NCI-H146 treated with DMSO at 0.1 percent for 48 hours (cell line): Measurements from ENCODE around the gene TFF3.

Experiments used
- DNase-seq: peaks from one replicate; lab custom pipeline; 2025; ENCODE audit not compliant: unreplicated experiment; lab: John Stamatoyannopoulos, UW

TFF3 gene

DNA sequence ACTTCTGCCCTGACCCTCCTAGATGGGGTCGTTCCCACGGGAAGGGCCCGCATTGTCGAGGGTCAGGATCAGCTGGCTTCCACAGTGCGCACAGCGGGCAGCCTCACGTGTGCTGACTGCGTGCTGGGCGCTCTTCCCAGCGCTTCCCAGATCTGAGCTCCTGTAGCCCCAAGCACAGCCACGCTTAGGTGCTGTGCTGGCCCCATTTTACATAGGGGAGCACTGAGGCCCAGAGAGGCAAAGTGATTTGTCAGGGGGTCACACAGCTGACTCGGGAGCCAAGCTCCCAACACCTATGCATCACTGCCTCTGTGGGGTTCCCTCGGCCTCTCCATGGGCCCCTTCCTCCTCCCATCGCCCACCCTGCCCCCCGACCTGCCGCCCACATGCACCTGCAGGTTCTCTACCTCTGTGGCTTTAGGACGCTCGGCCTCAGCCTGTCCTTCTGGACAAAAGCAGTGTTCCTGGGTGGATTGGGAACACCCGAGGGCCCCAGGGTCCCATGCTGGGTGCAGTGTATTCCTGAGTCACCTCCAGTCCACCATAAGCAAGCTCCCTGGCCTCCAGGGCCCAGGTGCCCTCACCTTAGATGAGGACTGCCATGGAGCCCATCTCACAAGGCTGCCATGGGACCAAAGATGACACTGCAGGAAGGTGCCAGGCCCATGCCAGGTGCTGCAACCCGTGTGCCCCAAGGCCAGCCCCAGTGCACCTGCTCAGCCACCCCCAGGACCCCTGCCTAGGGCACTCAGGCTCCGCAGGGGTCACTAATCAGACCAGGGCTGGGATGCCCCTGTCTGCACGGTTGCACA lies 23.3 kb downstream of the TFF3 start:
- DNase-seq: no peak

DNA sequence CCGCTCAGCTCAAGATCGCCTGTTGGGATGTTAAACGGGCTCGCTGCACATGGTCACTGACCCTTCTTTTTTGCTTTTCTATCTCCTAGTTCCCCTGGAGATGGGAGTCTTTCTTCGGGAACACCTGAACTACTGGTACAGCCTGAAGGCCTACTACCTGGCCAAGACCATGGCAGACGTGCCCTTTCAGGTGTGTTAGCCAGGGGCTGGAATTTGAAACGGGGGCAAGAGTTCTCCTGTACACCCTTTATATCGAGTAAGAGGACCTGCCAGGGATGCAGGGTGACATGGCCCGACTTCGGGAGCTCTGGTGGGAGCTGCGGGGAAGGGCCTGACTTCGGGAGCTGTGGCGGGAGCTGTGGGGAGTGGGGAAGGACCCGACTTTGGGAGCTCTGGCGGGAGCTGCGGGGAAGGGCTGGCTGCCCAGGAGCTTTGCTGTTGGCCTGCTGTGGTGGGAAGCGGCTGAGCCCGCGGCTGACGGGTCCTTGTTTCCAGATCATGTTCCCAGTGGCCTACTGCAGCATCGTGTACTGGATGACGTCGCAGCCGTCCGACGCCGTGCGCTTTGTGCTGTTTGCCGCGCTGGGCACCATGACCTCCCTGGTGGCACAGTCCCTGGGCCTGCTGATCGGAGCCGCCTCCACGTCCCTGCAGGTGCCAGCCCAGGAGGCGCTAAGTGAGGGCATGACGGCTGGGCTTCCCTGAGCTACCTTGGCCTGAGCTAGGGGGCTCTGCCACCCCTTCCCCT lies 24.0 kb downstream of the TFF3 start:
- no peak for DNase-seq

DNA sequence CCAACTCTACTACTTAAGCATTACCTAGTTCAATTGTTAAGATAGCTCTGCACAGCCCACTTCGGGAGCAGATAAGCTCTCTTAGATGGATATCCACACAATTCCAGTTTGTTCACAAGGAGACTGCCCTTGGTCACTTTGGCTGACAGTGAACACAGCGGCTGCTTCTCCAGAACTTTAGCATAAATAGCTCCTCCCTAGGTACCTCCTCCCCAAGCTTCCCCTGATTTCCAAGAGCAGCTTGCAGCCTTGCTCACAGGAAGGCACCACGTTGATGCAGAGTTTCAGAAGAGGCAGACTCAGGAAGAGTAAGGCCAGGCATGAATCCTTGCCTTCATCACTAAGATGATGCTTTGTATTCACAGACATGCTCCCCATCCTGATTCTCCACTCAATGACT lies 24.7 kb downstream of the TFF3 start:
- DNase-seq: no peak

DNA sequence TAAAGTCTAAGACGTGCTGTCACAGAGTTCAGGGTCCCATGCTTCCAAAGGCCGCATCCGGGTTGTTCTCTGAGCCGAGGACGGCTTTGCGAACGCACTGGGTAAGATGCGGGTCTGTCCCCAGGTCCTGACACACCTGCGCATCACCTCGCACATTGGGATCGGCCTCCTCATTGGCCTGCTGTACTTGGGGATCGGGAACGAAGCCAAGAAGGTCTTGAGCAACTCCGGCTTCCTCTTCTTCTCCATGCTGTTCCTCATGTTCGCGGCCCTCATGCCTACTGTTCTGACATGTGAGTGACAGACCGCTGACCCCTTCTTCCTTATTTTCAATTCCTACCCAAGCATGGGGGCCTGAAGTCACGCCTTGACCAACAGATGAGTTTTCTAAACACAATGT lies 25.3 kb downstream of the TFF3 start:
- DNase-seq: no peak

DNA sequence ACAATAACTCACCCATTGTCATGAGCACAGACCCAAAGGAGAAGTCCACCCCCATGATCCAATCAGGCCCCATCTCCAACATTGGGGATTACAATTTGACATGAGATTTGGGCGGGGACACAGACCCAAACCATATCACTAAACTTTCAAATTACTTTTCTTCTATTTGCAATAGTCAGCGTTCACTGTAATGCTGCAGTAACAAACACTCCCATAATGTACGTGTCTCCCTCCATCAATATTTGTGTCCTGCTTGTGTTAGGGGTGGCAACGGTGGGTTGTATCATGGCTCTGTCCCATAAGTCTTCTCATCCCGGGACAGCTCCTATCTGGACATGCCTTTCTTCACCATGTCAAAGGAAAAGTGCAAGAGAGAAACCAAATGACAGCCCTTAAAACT lies 26.2 kb downstream of the TFF3 start:
- no peak for DNase-seq

DNA sequence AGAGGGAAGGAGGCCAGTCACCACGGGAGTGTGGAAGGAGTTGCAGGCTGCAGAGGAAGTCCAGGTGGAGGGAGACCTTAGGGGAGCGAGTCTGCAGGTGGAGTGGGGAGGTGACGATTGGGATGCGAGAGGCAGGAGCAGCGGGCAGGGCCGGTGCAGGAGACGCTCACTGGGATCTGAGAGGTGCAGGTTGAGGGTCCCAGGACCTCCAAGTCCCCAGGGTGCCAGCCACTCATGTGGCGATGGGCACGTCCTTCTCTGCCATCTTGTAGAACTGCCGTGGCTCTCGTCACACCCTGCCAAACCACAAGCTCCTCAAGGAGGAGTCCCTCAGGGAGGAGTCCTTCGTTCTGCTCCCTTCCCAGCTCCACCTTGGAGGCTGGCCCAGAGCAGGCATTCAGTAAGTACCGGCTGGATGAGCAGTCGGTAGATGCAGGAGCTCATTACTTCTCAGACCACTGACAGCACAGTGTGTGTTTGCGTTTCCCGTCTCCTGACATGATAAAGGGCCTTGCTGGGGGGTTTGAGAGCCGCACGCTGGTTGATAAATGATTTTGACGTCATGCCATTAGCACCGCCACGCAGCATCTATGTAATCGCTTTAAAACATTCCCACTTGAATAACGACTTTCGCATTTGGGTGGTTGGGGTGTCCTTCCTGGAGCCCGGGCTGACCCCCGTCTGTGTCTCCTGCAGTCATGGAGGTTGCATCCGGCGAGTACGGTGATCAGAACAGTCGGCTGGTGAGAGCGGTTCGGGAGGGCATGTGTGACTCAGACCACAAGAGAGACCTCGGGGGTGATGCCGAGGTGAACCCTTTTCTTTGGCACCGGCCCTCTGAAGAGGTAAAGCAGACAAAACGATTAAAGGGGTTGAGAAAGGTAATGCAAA lies 27.8 kb downstream of the TFF3 start:
- no peak for DNase-seq

DNA sequence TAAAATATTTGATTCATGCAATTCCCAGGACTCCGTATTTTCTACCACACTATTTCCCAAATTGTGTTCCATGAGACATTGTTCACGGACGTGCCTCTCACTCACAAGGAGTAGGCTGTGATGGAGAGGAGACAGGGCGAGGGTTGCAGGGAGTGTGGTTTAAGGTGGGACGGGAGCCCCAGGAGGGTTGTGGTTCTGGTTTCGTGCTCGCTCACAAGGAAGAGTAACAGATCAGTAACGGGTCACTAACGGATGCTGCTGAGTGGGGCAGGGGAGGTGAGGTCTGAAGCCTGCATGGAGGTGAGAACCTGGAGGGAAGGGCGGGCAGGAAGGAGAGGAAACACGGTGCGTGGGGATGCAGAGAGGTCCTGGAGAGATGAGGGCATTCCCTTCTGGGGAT lies 28.8 kb downstream of the TFF3 start:
- no peak for DNase-seq

DNA sequence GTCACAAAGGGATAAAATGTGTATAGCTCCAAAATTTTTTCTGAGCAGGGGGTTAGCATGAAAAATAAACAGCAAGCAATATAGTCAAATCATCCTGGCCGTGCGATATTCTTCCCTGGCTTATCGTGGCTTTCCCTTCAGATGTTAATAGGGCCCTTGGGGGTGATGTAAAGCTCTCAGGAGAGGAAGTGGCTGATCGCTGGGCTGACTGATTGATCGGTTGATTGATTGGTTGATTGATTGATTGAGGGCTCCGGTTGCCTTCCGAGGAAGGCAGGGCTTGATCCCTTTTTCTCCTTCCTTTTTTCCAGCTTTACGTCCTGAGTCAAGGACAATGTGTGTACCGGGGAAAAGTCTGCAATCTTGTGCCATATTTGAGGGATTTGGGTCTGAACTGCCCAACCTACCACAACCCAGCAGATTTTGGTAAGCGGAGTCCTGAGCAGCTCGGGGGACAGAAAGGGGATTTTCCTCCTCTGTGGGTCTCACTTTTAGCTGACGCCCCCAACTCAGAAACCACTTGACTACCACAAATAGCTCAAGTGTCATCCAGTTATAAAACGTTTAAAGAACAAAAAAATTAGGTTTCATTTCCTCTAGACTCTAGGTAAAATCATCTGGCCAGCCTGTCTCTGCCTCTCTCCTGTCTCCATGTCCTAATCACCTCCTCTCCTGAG lies 29.5 kb downstream of the TFF3 start:
- DNase-seq: no peak

DNA sequence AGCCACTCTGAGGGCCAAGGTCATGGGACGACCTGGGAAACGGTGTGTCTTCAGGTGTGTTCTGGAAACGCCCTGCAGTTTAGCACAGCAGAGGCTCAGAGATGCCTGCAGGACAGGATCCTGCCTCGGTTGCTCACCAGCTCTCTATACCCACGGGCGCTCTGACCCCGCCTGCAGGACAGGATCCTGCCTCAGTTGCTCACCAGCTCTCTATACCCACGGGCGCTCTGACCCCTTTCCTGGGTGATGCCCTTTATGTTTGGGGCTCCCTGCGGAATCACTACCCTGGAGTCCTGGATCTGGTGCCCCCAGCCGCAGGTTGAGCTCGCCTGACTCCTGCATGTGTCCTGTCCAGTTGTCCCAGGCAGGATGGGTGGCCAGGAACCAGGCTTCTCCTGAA lies 32.5 kb downstream of the TFF3 start:
- no peak for DNase-seq

DNA sequence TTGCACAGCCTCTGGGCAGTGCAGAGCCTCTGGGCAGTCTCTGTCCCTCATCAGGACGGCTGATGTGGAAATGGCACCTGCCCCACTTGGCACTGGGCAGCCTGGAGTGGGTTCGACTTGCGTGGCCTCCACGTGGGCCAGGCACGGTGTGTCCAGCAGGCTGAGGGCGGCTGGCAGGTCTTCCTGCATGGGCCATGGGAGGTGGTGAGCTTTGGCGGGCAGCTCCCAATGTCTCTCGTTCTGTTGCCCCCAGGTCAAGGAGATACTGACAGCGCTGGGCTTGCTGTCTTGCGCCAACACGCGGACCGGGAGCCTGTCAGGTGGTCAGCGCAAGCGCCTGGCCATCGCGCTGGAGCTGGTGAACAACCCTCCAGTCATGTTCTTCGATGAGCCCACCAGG lies 33.2 kb downstream of the TFF3 start:
- DNase-seq: no peak

DNA sequence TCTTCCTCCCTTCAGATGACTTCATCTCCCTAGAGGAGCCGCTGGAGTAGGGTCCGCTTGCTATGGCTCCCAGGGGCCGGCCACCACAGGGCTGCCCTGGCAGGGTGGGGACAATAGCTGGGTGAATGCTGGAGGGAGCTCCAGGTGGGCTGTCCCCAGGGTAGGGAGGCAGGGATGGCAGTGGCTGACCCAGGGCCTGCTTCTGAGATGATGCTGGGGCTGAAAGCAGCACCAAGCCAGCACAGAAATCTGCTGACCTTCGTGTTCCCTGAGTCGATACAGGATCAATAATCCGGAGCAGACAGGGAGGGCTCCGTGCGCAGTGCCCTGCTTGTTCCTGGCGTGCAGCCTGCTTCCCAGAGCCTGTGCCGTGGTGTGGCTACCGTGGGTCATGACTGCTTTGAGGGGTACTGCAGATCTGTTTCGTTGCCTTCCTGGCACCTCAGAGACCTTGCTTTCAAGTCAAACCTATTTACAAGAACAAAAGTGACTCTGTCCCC lies 34.0 kb downstream of the TFF3 start:
- DNase-seq: no peak

DNA sequence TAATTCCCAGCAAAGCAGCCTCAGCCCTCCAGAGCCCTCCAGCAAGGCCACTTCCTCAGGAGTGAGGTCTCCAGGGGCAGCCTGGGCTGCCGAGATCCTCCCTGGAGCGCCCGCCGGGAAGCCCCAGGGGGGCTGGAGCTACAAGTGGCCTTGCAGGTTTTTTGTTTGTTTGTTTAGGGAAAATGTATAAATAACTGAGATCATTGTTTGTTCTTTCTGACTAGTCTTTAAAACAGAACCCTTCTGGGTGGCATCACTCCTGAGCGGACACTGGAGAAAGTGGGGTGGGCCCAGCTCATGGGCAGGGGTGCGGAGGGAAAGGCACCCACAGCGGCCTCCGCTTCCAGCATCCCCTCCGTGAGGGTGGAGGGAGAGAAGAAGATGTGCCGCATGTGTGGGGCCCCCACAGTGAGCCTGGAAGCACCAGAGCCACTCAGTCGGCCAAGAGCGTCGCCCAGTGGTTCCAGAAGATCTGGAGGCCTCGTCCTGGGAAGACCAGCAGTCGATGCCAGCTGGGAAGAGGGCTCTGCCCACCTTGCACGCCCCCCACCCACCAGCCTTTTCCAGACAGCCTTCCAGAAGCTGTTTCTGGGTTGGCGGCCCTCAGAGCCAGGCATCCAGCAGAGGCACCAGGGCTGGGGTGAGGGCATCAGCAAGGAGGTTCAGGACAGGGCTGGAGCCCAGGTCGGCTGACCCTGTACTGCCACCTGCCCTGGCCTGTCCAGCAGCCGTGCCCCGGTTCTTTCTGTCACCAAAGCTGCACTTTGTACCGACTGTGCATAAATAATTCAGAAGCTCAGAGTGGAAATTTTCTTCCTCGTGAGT lies 34.6 kb downstream of the TFF3 start:
- no peak for DNase-seq

DNA sequence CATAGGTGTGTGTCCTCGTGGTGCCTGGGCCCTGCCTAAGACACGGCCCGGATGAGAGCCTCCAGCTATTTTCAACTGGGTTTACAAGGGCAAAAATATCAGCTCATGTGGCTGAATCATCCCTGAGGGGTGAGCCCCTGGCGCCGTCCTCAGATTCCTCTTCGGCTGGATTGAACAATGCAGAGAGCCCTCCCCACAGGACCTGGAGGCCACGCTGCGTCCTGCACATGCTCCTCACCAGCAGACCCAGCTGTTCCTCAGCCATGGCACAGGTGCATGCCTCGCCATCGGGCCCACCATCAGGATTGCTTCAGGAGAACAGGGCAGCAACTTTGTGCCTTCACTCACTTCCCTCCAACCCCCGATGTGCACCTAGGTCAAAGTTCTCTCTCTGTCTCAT lies 35.3 kb downstream of the TFF3 start:
- no peak for DNase-seq

DNA sequence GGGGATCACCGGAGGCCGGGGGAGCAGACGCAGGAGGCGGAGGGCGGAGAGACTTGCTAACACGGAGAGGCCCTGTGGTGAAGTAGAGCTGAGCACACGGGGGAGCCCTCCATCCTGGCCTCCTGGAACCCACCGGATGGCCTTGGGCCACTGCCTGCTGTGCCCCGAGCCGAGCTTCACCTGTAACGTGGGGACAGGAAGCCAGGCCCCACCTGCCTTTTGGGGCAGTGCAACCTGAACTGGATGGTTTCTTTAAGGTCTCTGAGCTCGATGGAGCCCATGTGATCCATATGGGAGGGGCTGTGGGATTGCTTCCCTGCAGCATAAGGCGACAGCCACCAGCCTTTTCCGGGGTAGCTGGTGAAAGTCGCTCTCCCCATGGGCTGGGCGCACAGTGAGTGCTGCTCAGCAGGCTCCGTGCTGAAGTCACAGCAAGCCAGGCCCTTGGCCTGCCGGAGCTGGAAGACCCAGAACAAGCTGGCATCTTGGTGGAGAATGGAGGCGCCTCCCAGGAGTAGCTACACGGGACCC lies 35.8 kb downstream of the TFF3 start:
- no peak for DNase-seq

DNA sequence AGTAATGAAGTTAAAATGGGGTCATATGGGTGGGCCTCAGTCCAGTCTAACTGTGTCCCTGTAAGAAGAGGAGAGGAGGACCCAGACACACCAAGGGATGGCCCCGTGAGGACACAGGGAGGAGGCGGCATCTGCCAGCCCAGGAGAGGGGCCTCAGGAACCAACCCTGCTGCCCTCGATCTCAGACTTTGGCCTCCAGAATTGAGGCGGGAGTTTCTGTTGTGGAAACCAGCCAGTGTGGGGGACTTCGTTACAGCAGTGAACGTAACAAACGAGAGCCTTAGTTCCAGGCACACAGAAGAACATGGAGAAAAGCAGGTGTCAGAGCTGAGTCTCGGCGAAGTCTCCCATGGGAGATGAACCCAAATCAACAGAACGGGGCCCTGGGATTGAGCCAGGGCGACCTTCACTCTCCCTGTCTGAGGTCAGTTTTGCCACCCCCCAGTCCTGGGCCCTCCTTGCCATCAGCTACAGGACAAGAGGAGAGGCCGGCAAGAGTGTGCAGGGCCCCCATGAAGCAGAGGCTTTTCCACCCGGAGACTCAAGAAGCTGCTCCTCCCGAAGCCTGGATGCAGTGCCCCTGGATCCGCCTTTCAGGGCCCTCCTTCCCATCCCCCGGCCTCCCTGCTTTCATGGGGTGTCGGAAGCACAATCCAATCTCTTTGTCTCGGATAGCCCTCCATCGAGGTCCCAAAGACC lies 36.6 kb downstream of the TFF3 start:
- DNase-seq: no peak

DNA sequence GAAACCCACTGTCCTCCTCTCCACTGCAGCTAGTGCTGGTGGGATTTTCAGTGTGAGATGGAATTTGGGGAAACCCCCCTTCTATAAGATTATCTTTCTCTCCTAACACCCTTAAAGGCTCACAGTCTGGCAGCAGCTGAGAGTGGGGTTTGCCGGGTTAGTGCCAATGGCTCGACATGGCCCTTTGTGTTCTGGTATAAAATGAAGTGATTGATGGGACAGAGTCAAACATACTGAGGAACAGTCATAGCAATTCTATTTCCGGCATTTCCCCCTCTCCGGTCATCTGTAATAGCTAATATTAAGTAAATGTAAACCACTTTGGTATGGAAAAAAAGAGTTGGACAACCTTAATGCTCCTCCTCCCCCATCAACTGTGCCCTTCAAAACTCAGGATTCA lies 37.6 kb downstream of the TFF3 start:
- DNase-seq: no peak

DNA sequence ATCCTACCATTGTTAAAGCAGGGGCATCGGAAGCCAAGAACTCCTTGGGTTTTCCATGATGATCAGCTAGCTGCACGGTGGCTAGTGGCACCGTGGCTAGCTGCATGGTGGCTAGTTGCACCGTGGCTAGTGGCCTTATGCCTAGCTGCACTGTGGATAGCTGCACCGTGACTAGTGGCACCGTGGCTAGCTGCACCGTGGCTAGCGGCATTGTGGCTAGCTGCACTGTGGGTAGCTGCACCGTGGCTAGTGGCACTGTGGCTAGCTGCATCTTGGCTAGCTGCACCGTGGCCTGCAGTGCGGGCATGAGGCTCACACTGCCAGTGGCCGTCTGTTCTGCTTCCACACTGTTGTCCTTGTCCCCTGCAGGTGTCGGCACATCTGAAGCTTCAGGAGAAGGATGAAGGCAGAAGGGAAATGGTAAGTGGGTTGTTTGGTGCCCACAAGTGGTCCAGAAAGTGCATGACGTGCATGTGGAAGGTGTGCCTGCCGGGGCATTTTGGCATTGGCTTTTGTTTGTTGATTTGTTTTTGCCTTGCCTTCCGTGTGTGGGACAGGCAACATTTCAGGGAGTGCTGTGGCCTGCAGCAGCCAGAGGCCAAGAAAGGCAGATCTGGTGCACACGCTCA lies 38.6 kb downstream of the TFF3 start:
- DNase-seq: no peak

DNA sequence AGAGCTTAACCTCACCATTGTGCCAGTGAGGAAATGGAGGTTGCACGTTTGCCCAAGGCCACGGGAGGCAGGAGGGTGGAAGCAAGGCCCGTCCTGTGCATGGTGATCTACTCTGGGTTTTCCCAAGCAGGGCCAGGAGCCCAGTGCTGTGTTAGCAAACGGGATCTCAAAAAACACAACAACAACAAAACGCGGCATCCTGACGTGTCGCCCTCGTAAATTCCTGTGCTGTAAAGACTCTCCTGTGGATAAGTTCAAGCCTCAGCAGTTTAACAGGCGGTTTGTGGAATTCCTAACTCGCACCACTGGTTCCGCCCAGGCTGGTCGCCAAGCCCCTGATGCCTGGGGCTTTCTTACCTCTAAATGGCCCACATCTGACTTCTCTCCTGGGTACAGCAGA lies 39.1 kb downstream of the TFF3 start:
- DNase-seq: no peak
